GM23338 (cell line): Measurements from ENCODE around the gene DNAJC27. TPM values are rescaled to one million over a fixed set of nuclear protein-coding genes. Genes with fewer than 3 reads are reported as not detected.
"Not testable (repeated sequence)": the region's sequence is repeated elsewhere in the genome, so short reads cannot be mapped to it uniquely, and the experiment has no call there.

Experiments
- ATAC-seq: fragments of 200-7000 bp; cut with Tn5 transposase; 3 replicates; pipeline ENCODE4 v1.9.1; 2020
- DNase-seq: peaks from one replicate; pipeline ENCODE4 v3.0.0-alpha.2; 2015; ENCODE audit warnings: low spot score
- H2AFZ ChIP-seq: fragments of 200-600 bp; sonication (generic); 2 replicates; pipeline ENCODE4 v1.8.0; 2016; ENCODE audit warnings: antibody characterized with exemption, mild to moderate bottlenecking, moderate library complexity
- H3F3A ChIP-seq: fragments of 200-600 bp; sonication (generic); replicated peaks from 2 replicates; pipeline ENCODE4 v1.8.0; 2017; ENCODE audit warnings: antibody characterized with exemption, mixed run types, low read depth
- H3K27ac ChIP-seq: fragments of 200-600 bp; sonication (generic); 2 replicates; pipeline ENCODE4 v1.6.1; 2016; ENCODE audit warnings: low read depth
- H3K27me3 ChIP-seq: fragments of 200-600 bp; sonication (generic); 2 replicates; pipeline ENCODE4 v1.8.0; 2016; ENCODE audit warnings: mild to moderate bottlenecking, mixed run types, moderate library complexity; ENCODE audit not compliant: insufficient read depth
- H3K36me3 ChIP-seq: fragments of 200-600 bp; sonication (generic); 2 replicates; pipeline ENCODE4 v1.8.0; 2016; ENCODE audit warnings: mild to moderate bottlenecking; ENCODE audit not compliant: insufficient read depth
- H3K4me1 ChIP-seq: fragments of 200-600 bp; sonication (generic); 2 replicates; pipeline ENCODE4 v1.8.0; 2016; ENCODE audit warnings: mild to moderate bottlenecking, moderate library complexity; ENCODE audit not compliant: insufficient read depth
- H3K4me2 ChIP-seq: fragments of 200-600 bp; sonication (generic); 2 replicates; pipeline ENCODE4 v1.7.1; 2017; ENCODE audit warnings: mixed run types
- H3K4me3 ChIP-seq: fragments of 200-600 bp; sonication (generic); 2 replicates; pipeline ENCODE4 v1.6.1; 2016; ENCODE audit warnings: mixed run types
- H3K79me2 ChIP-seq: fragments of 200-600 bp; sonication (generic); replicated peaks from 2 replicates; pipeline ENCODE4 v1.8.0; 2017; ENCODE audit warnings: mild to moderate bottlenecking; ENCODE audit not compliant: insufficient read depth
- H3K9me2 ChIP-seq: fragments of 200-600 bp; sonication (generic); 2 replicates; pipeline ENCODE4 v1.8.0; 2017; ENCODE audit not compliant: insufficient read depth
- H4K20me1 ChIP-seq: fragments of 200-600 bp; sonication (generic); replicated peaks from 2 replicates; pipeline ENCODE4 v1.8.0; 2017; ENCODE audit warnings: mild to moderate bottlenecking; ENCODE audit not compliant: insufficient read depth
- H3K27ac Mint-ChIP-seq: 2 replicates; pipeline ENCODE4 v1.8.0; 2020; ENCODE audit warnings: inconsistent platforms, mild to moderate bottlenecking, moderate library complexity, mixed read lengths
- H3K27me3 Mint-ChIP-seq: 3 replicates; pipeline ENCODE4 v1.8.0; 2022; ENCODE audit warnings: low read depth, mild to moderate bottlenecking, moderate library complexity, mixed read lengths, inconsistent platforms; ENCODE audit not compliant: insufficient read depth, poor library complexity
- H3K36me3 Mint-ChIP-seq: 3 replicates; pipeline ENCODE4 v1.8.0; 2021; ENCODE audit warnings: low read depth, mild to moderate bottlenecking, inconsistent platforms, moderate library complexity, mixed read lengths
- H3K4me1 Mint-ChIP-seq: 3 replicates; pipeline ENCODE4 v1.8.0; 2020; ENCODE audit warnings: mild to moderate bottlenecking, inconsistent platforms, mixed read lengths
- H3K4me3 Mint-ChIP-seq: 3 replicates; pipeline ENCODE4 v1.8.0; 2021; ENCODE audit warnings: moderate library complexity, mild to moderate bottlenecking, inconsistent platforms, mixed read lengths
- H3K9me3 Mint-ChIP-seq: 3 replicates; pipeline ENCODE4 v1.8.0; 2020; ENCODE audit warnings: moderate library complexity, mild to moderate bottlenecking, inconsistent platforms, mixed read lengths
- CREB1 ChIP-seq: fragments of 250-450 bp; sonication (Bioruptor Pico); IDR thresholded peaks from 2 replicates; pipeline ENCODE4 v1.5.0; 2020; ENCODE audit warnings: low read depth, mild to moderate bottlenecking, moderate library complexity
- EZH2 ChIP-seq: fragments of 200-600 bp; sonication (generic); IDR thresholded peaks from one replicate; pipeline ENCODE4 v1.8.0; 2017; ENCODE audit warnings: antibody characterized with exemption, mild to moderate bottlenecking, low read depth; ENCODE audit not compliant: unreplicated experiment
- EZH2phosphoT487 ChIP-seq: fragments of 200-600 bp; sonication (generic); IDR thresholded peaks from one replicate; pipeline ENCODE4 v1.8.1; 2018; ENCODE audit warnings: antibody characterized with exemption; ENCODE audit not compliant: unreplicated experiment
- JUNB ChIP-seq: IDR thresholded peaks from one replicate; pipeline ENCODE4 v1.6.1; 2016; ENCODE audit warnings: antibody characterized with exemption; ENCODE audit not compliant: unreplicated experiment
- POLR2AphosphoS5 ChIP-seq: IDR thresholded peaks from 2 replicates; pipeline ENCODE4 v1.6.1; 2016; ENCODE audit warnings: antibody characterized with exemption, low read depth
- REST ChIP-seq: IDR thresholded peaks from one replicate; pipeline ENCODE4 v1.6.1; 2018; ENCODE audit warnings: antibody characterized with exemption; ENCODE audit not compliant: unreplicated experiment
- ZNF114 ChIP-seq: fragments of 250-450 bp; sonication (Bioruptor Pico); IDR thresholded peaks from 2 replicates; pipeline ENCODE4 v1.5.0; 2020; ENCODE audit warnings: mild to moderate bottlenecking, moderate library complexity
- ZNF331 ChIP-seq: fragments of 250-450 bp; sonication (Bioruptor Pico); IDR thresholded peaks from 2 replicates; pipeline ENCODE4 v1.5.0; 2020; ENCODE audit warnings: low read depth, mild to moderate bottlenecking, moderate library complexity
- polyA plus RNA-seq: library from polyadenylated mRNA; unstranded; fragments of >200 nt; fragmentation: Nextera tagmentation; extraction: Ambion mirVana; gene quantifications from 2 replicates; pipeline ENCODE4 v1.2.1, GENCODE V29; 2016
- total RNA-seq: library from RNA; depleted of rRNA; stranded (reverse); fragments of >200 nt; shearing (Covaris generic); gene quantifications from 2 replicates; pipeline ENCODE4 v1.2.3, GENCODE V29; 2014

Gene DNAJC27
- total and polyA plus RNA-seq, 2 experiments from 2014 or later: 2.4 to 2.6 TPM

GRCh38 chr2:24999097-24999496 is 27.3 kb upstream of the DNAJC27 start:
- not testable (repeated sequence) for H3F3A ChIP-seq, H3K27me3 ChIP-seq, H3K9me3 Mint-ChIP-seq, H4K20me1 ChIP-seq, H3K36me3 ChIP-seq, H3K4me3 ChIP-seq, H3K4me1 Mint-ChIP-seq, H2AFZ ChIP-seq, H3K36me3 Mint-ChIP-seq, H3K4me2 ChIP-seq, H3K27ac Mint-ChIP-seq, DNase-seq, ATAC-seq, H3K4me1 ChIP-seq, H3K4me3 Mint-ChIP-seq, H3K27me3 Mint-ChIP-seq, H3K9me2 ChIP-seq, H3K27ac ChIP-seq, H3K79me2 ChIP-seq

GRCh38 chr2:24994146-24994724 is 22.5 kb upstream of the DNAJC27 start:
- DNase-seq (no peak), ATAC-seq (no peak)
- TF ChIP-seq ZNF114 (CRISPR knock-in tag) (no peak), EZH2phosphoT487 (no peak), EZH2 (no peak), JUNB (no peak), REST (no peak), ZNF331 (CRISPR knock-in tag) (no peak), POLR2AphosphoS5 (no peak), CREB1 (CRISPR knock-in tag) (no peak)
- Histone ChIP-seq H3K79me2 (no peaks in the 10 kb centered on the region), H2AFZ (peak overlapping the region; percentile 8; the same call in 1 of the 2 replicates), H3K4me3 (no peak overlapping the region), H3K4me2 (no peak overlapping the region), H3K9me2 (no peaks in the 10 kb centered on the region; the same call in 1 of the 2 replicates), H3K27me3 (no peaks in the 10 kb centered on the region), H4K20me1 (no peaks in the 10 kb centered on the region), H3K27ac (no peak overlapping the region), H3K4me1 (no peaks in the 10 kb centered on the region), H3F3A (no peaks in the 10 kb centered on the region), H3K36me3 (no peaks in the 10 kb centered on the region)
- H3K4me3 Mint-ChIP-seq: no peak overlapping the region
- H3K36me3 Mint-ChIP-seq: no peaks in the 10 kb centered on the region
- H3K27ac Mint-ChIP-seq: no peak overlapping the region
- H3K9me3 Mint-ChIP-seq: no peaks in the 10 kb centered on the region; the same call in 2 of the 3 replicates
- no peaks in the 10 kb centered on the region for H3K27me3 Mint-ChIP-seq
- H3K4me1 Mint-ChIP-seq: no peaks in the 10 kb centered on the region
